GM19397 (cell line): Measurements from ENCODE around the gene PRG2.
"Not testable (repeated sequence)": the region's sequence is repeated elsewhere in the genome, so short reads cannot be mapped to it uniquely, and the experiment has no call there.

Experiments
- ATAC-seq: cut with Tn5 transposase; IDR thresholded peaks from one replicate; pipeline ENCODE4 v1.9.1; 2021; ENCODE audit warnings: mild to moderate bottlenecking, moderate library complexity; ENCODE audit not compliant: unreplicated experiment

The PRG2 gene

GRCh38 chr11:57421066-57421465 is 30.6 kb upstream of the PRG2 start:
- ATAC-seq: no peak

GRCh38 chr11:57419146-57419545 is 28.7 kb upstream of the PRG2 start:
- ATAC-seq: no peak

GRCh38 chr11:57418131-57418530 is 27.7 kb upstream of the PRG2 start:
- ATAC-seq: no peak

- no peak for ATAC-seq
Observed at GRCh38 chr11:57417056-57417455, 26.6 kb upstream of the PRG2 start.

GRCh38 chr11:57416436-57416835 is 26.0 kb upstream of the PRG2 start:
- ATAC-seq: no peak

- no peak for ATAC-seq
Observed at GRCh38 chr11:57414612-57415212, 24.3 kb upstream of the PRG2 start.

GRCh38 chr11:57413681-57414080 is 23.2 kb upstream of the PRG2 start:
- no peak for ATAC-seq

- no peak for ATAC-seq
Observed at GRCh38 chr11:57410287-57410686, 19.8 kb upstream of the PRG2 start.

- ATAC-seq: no peak
Observed at GRCh38 chr11:57409321-57410100, 19.1 kb upstream of the PRG2 start.

- no peak for ATAC-seq
Observed at GRCh38 chr11:57408771-57409170, 18.3 kb upstream of the PRG2 start.

GRCh38 chr11:57407941-57408475 is 17.6 kb upstream of the PRG2 start:
- no peak for ATAC-seq

- no peak for ATAC-seq
Observed at GRCh38 chr11:57407010-57407920, 16.8 kb upstream of the PRG2 start.

- ATAC-seq: peak; percentile 80
Observed at GRCh38 chr11:57406337-57406904, 16.0 kb upstream of the PRG2 start.

- no peak for ATAC-seq
Observed at GRCh38 chr11:57405271-57405860, 14.9 kb upstream of the PRG2 start.

GRCh38 chr11:57403802-57404147 is 13.3 kb upstream of the PRG2 start:
- ATAC-seq: no peak

GRCh38 chr11:57403003-57403801 is 12.8 kb upstream of the PRG2 start:
- not testable (repeated sequence) for ATAC-seq

- no peak for ATAC-seq
Observed at GRCh38 chr11:57402188-57403002, 11.9 kb upstream of the PRG2 start.

GRCh38 chr11:57399972-57400578 is 9.6 kb upstream of the PRG2 start:
- no peak for ATAC-seq

GRCh38 chr11:57399221-57399620 is 8.8 kb upstream of the PRG2 start:
- ATAC-seq: no peak
